ENCODE data around the gene NAA16.

GRCh38 chr13:41386211-41386610 lies 75.1 kb downstream of the NAA16 start:
- TF ChIP-seq CTCF (IDR thresholded peaks at IDR 0.05), result no peak
- TF ChIP-seq POLR2A (IDR thresholded peaks at IDR 0.05), result no peak
